Osteocyte (in vitro differentiated cells): ENCODE results near the gene STING1. TPM values are rescaled to one million over a fixed set of nuclear protein-coding genes. Genes with fewer than 3 reads are reported as not detected.

Experiments used
- DNase-seq: peaks from one replicate; pipeline ENCODE4 v3.0.0; 2021; ENCODE audit warnings: mixed read lengths; ENCODE audit not compliant: unreplicated experiment; ENCODE audit errors: extremely low spot score
- H3K27ac Mint-ChIP-seq: one replicate; pipeline ENCODE4 v1.8.0; 2021; ENCODE audit warnings: mild to moderate bottlenecking, mixed read lengths; ENCODE audit not compliant: unreplicated experiment
- H3K27me3 Mint-ChIP-seq: one replicate; pipeline ENCODE4 v1.8.0; 2021; ENCODE audit warnings: mixed read lengths; ENCODE audit not compliant: unreplicated experiment
- H3K36me3 Mint-ChIP-seq: one replicate; pipeline ENCODE4 v1.8.0; 2021; ENCODE audit warnings: mixed read lengths; ENCODE audit not compliant: unreplicated experiment
- H3K4me1 Mint-ChIP-seq: one replicate; pipeline ENCODE4 v1.8.0; 2021; ENCODE audit warnings: mixed read lengths; ENCODE audit not compliant: unreplicated experiment
- H3K4me3 Mint-ChIP-seq: one replicate; pipeline ENCODE4 v1.8.0; 2021; ENCODE audit warnings: mild to moderate bottlenecking, moderate library complexity, mixed read lengths; ENCODE audit not compliant: unreplicated experiment
- H3K9me3 Mint-ChIP-seq: one replicate; pipeline ENCODE4 v1.8.0; 2021; ENCODE audit warnings: mixed read lengths; ENCODE audit not compliant: unreplicated experiment
- CTCF ChIP-seq: fragments of 200-600 bp; sonication (generic); IDR thresholded peaks from 2 replicates; pipeline ENCODE4 v1.5.0; 2021; ENCODE audit warnings: antibody characterized with exemption, mild to moderate bottlenecking, moderate library complexity
- total RNA-seq: library from RNA; stranded (reverse); gene quantifications from 2 replicates; pipeline ENCODE4 v1.2.1, GENCODE V29; 2021

STING1 gene
- total RNA-seq, 1 donor from 2014 or later: 61.6 TPM

GRCh38 chr5:139524940-139525585 is 42.5 kb upstream of the STING1 start:
- H3K36me3 Mint-ChIP-seq: no peaks in the 10 kb centered on the region
- no peak overlapping the region for H3K27ac Mint-ChIP-seq
- H3K27me3 Mint-ChIP-seq: no peaks in the 10 kb centered on the region
- no peak overlapping the region for H3K4me3 Mint-ChIP-seq
- no peaks in the 10 kb centered on the region for H3K9me3 Mint-ChIP-seq
- TF ChIP-seq CTCF: no peak
- DNase-seq: no peak
- H3K4me1 Mint-ChIP-seq: peaks cover 9% of the 10 kb centered on the region

- H3K9me3 Mint-ChIP-seq: no peaks in the 10 kb centered on the region
- H3K36me3 Mint-ChIP-seq: no peaks in the 10 kb centered on the region
- no peak for DNase-seq
- peaks cover 9% of the 10 kb centered on the region for H3K4me1 Mint-ChIP-seq
- H3K4me3 Mint-ChIP-seq: no peak overlapping the region
- no peak for TF ChIP-seq CTCF
- H3K27me3 Mint-ChIP-seq: no peaks in the 10 kb centered on the region
- H3K27ac Mint-ChIP-seq: no peak overlapping the region
Observed at GRCh38 chr5:139524446-139524845, 41.9 kb upstream of the STING1 start.

- H3K9me3 Mint-ChIP-seq: no peaks in the 10 kb centered on the region
- H3K36me3 Mint-ChIP-seq: no peaks in the 10 kb centered on the region
- DNase-seq: no peak
- TF ChIP-seq CTCF: no peak
- no peak overlapping the region for H3K4me3 Mint-ChIP-seq
- peaks cover 9% of the 10 kb centered on the region for H3K4me1 Mint-ChIP-seq
- no peaks in the 10 kb centered on the region for H3K27me3 Mint-ChIP-seq
- no peak overlapping the region for H3K27ac Mint-ChIP-seq
Observed at GRCh38 chr5:139523635-139524445, 41.3 kb upstream of the STING1 start.

GRCh38 chr5:139517683-139518564 is 35.4 kb upstream of the STING1 start:
- Mint-ChIP-seq H3K27me3 (no peaks in the 10 kb centered on the region), H3K4me1 (peaks cover 11% of the 10 kb centered on the region), H3K27ac (peak overlapping the region; percentile 93), H3K36me3 (no peaks in the 10 kb centered on the region), H3K9me3 (no peaks in the 10 kb centered on the region), H3K4me3 (peak overlapping the region; percentile 81)
- peak; percentile 97 for TF ChIP-seq CTCF
- DNase-seq: peak; percentile 98

- Mint-ChIP-seq H3K4me3 (no peak overlapping the region), H3K4me1 (peaks cover 11% of the 10 kb centered on the region), H3K27me3 (no peaks in the 10 kb centered on the region), H3K9me3 (no peaks in the 10 kb centered on the region), H3K27ac (no peak overlapping the region), H3K36me3 (no peaks in the 10 kb centered on the region)
- no peak for TF ChIP-seq CTCF
- no peak for DNase-seq
Observed at GRCh38 chr5:139514486-139514856, 31.9 kb upstream of the STING1 start.
